Measurements from ENCODE around the gene MSANTD1. TPM values are rescaled to one million over a fixed set of nuclear protein-coding genes. Genes with fewer than 3 reads are reported as not detected.

Gene MSANTD1
- total and polyA plus RNA-seq, 2 donors (not counting 3 experiments of a cell fraction or from before 2014, with no cell fraction given): 0.14 to 1.2 TPM

- no peaks in the 10 kb centered on the region for H3K27me3 ChIP-seq (ENCODE audit: control insufficient read depth in 2 of 2, insufficient read depth in 2 of 2, low read length in 2 of 2)
- no peaks in the 10 kb centered on the region for H3K9me3 ChIP-seq (replicated peaks; ENCODE audit: control insufficient read depth, insufficient read depth, low read length)
- no peaks in the 10 kb centered on the region for H4K20me1 ChIP-seq (replicated peaks; ENCODE audit: control insufficient read depth, extremely low read depth, insufficient read depth, low read length)
- H3K4me1 ChIP-seq (ENCODE audit: control insufficient read depth, extremely low read depth, insufficient read depth, low read length): no peaks in the 10 kb centered on the region
- POLR2A ChIA-PET: no interaction called here
- CTCF ChIA-PET: no interaction called here
- DNase-seq (ENCODE audit: low read depth, low spot score): no peak
- FAIRE-seq: no peak
- TF ChIP-seq MYC (IDR thresholded peaks at IDR 0.05; ENCODE audit: low read depth, low read length) (no peak), EZH2 (IDR thresholded peaks at IDR 0.05; ENCODE audit: borderline replicate concordance, low read depth, low read length, severe bottlenecking) (no peak), POLR2AphosphoS5 (IDR thresholded peaks at IDR 0.05; ENCODE audit: insufficient read depth, low read depth, low read length) (no peak), FOS (IDR thresholded peaks at IDR 0.05; ENCODE audit: borderline replicate concordance, insufficient read depth, low read length) (no peak), CTCF (IDR thresholded peaks at IDR 0.05; ENCODE audit: extremely low read depth in 1 of 2, insufficient read depth in 1 of 2, low read depth in 1 of 2, low read length in 2 of 2) (no peak), GATA2 (IDR thresholded peaks at IDR 0.05; ENCODE audit: insufficient read depth, insufficient read length, low read depth, low read length) (no peak), JUN (IDR thresholded peaks at IDR 0.05; ENCODE audit: borderline replicate concordance, insufficient read depth, insufficient read length, low read depth) (no peak), MAX (IDR thresholded peaks at IDR 0.05; ENCODE audit: insufficient read depth, insufficient read length) (no peak), POLR2A (IDR thresholded peaks at IDR 0.05; ENCODE audit: low read depth, low read length) (no peak)
- H3K79me2 ChIP-seq (ENCODE audit: control insufficient read depth, insufficient read depth, low read length): no peaks in the 10 kb centered on the region
- H3K4me3 ChIP-seq (replicated peaks in 1 of 3; ENCODE audit: insufficient read depth in 1 of 3, low read depth in 1 of 3, low read length in 3 of 3): no peak overlapping the region
- H3K9me1 ChIP-seq (replicated peaks; ENCODE audit: control insufficient read depth, extremely low read depth, insufficient read depth, low read length): no peaks in the 10 kb centered on the region
- no TSS peak for BruUV-seq (replicated peaks)
- H2AFZ ChIP-seq (ENCODE audit: low read depth, low read length): no peak overlapping the region
- H3K36me3 ChIP-seq (ENCODE audit: control insufficient read depth in 2 of 2, extremely low read depth in 1 of 2, insufficient read depth in 2 of 2, low read length in 2 of 2): peaks cover 6 to 60% of the 10 kb centered on the region in 2 experiments
- no peak overlapping the region for H3K9ac ChIP-seq (replicated peaks; ENCODE audit: extremely low read depth, insufficient read depth, low read length)
- intact Hi-C loops (cut with micrococcal nuclease) (no loop called here), dilution Hi-C loops (cut with MboI; ENCODE audit: extremely low pct_ligation_motif_present, low sequenced_read_pairs) (no loop called here)
- no peak overlapping the region for H3K4me2 ChIP-seq (ENCODE audit: insufficient read depth, low read length)
- no peak overlapping the region for H3K27ac ChIP-seq (ENCODE audit: insufficient read depth, low read depth, low read length)
Observed at GRCh38 chr4:3226467-3226866, 22.5 kb upstream of the MSANTD1 start.
